Lung (tissue), 12 donors: ENCODE measurements around the gene GLS2. TPM values are rescaled to one million over a fixed set of nuclear protein-coding genes. Genes with fewer than 3 reads are reported as not detected.

ENCODE experiments used
- ATAC-seq: fragments of 200-7000 bp; cut with Tn5 transposase; one replicate; pipeline ENCODE4 v1.9.1; 2020; ENCODE audit warnings: moderate number of reproducible peaks; ENCODE audit not compliant: insufficient read depth, low FRiP score
- DNase-seq, 3 donors: peaks; one replicate each; pipeline ENCODE4 v3.0.0-alpha.2; 2013 to 2017
- H3K27ac ChIP-seq, 2 donors: one replicate each; pipeline ENCODE4 v1.5.1; 2013; ENCODE audit warnings: mild to moderate bottlenecking in 2 of 2, moderate library complexity in 2 of 2, control low read depth in 1 of 2, inconsistent platforms in 1 of 2, low read depth in 1 of 2, low read length in 1 of 2
- H3K27me3 ChIP-seq, 3 donors: one replicate each; pipeline ENCODE4 v1.5.1; 2013; ENCODE audit warnings: low read length in 2 of 3; ENCODE audit not compliant: control insufficient read depth in 3 of 3, insufficient read depth in 3 of 3
- H3K36me3 ChIP-seq, 4 donors: one replicate each; pipeline ENCODE4 v1.5.1; 2013; ENCODE audit warnings: low read length in 4 of 4, mild to moderate bottlenecking in 1 of 4, moderate library complexity in 1 of 4; ENCODE audit not compliant: control insufficient read depth in 4 of 4, insufficient read depth in 4 of 4
- H3K4me1 ChIP-seq, 5 donors: one replicate each; pipeline ENCODE4 v1.5.1; 2013; ENCODE audit warnings: low read length in 5 of 5, mild to moderate bottlenecking in 2 of 5, moderate library complexity in 1 of 5; ENCODE audit not compliant: control insufficient read depth in 5 of 5, insufficient read depth in 5 of 5
- H3K4me3 ChIP-seq: one replicate; pipeline ENCODE4 v1.5.1; 2013; ENCODE audit warnings: mild to moderate bottlenecking, control low read depth, moderate library complexity
- H3K9ac ChIP-seq, 2 donors: one replicate each; pipeline ENCODE4 v1.5.1; 2013; ENCODE audit warnings: low read length in 2 of 2, control low read depth in 1 of 2; ENCODE audit not compliant: insufficient read depth in 1 of 2
- H3K9me3 ChIP-seq, 4 donors: one replicate each; pipeline ENCODE4 v1.5.1; 2013; ENCODE audit warnings: low read length in 3 of 4, mild to moderate bottlenecking in 1 of 4, moderate library complexity in 1 of 4; ENCODE audit not compliant: control insufficient read depth in 4 of 4, insufficient read depth in 3 of 4
- CTCF ChIP-seq: IDR thresholded peaks from 2 replicates; pipeline ENCODE4 v1.5.1; 2012; ENCODE audit warnings: mild to moderate bottlenecking; ENCODE audit errors: control extremely low read depth, extremely low read depth
- WGBS, 2 donors: extraction: QIAGEN DNeasy Blood & Tissue Kit; methylation state at CpG; one replicate each; pipeline ENCODE4 v1.1.7; 2013; 5-methylcytosine and 5-hydroxymethylcytosine counted together
- polyA plus RNA-seq, 2 donors: library from polyadenylated mRNA; stranded (reverse); fragments of 200-250 nt; gene quantifications; one replicate each; pipeline ENCODE4 v1.2.1, GENCODE V29; 2013
- total RNA-seq, 2 donors: library from RNA; depleted of rRNA in 1 of 2; stranded (reverse); fragments of >200 nt in 1 of 2; gene quantifications; one replicate each; pipeline ENCODE4 v1.2.1, GENCODE V29; 2014 to 2021
- donor health status: control.
- donor health status: control.
- donor health status: Bipolar disorder and iron deficiency.
- donor health status: healthy.
- donor health status: DM: yes; HTN: yes; CAD: no.

GLS2 gene
- total and polyA plus RNA-seq, 4 donors, result 1.1 to 4.8 (median 3.6) TPM

- no peak for TF ChIP-seq CTCF
- Histone ChIP-seq H3K9me3 (no peaks in the 10 kb centered on the region), H3K4me1 (peaks cover 0 to 14% (median 5%) of the 10 kb centered on the region in 5 donors), H3K4me3 (no peak overlapping the region), H3K27ac (no peak overlapping the region), H3K27me3 (peaks cover 0 to 24% (median 16%) of the 10 kb centered on the region in 3 donors), H3K36me3 (no peaks in the 10 kb centered on the region), H3K9ac (no peak overlapping the region)
- DNase-seq (no peak), ATAC-seq (no peak)
- 90% methylated on average over 1 of the region's 1 CpG for WGBS, 2 donors
Observed at GRCh38 chr12:56484566-56484965, 3.4 kb downstream of the GLS2 start.

- no peaks in the 10 kb centered on the region for H3K27me3 ChIP-seq
- WGBS, 2 donors, result 95 to 98% methylated on average over 7 of the region's 7 CpGs
- DNase-seq (no peak), ATAC-seq (no peak)
- TF ChIP-seq CTCF, result no peak
- H3K9me3 ChIP-seq, result no peaks in the 10 kb centered on the region
- H3K4me3 ChIP-seq, result no peak overlapping the region
- H3K36me3 ChIP-seq, result no peaks in the 10 kb centered on the region
- H3K4me1 ChIP-seq, result no peaks in the 10 kb centered on the region
- H3K27ac ChIP-seq, result no peak overlapping the region
- H3K9ac ChIP-seq, result no peak overlapping the region
Observed at GRCh38 chr12:56479625-56480024, 8.3 kb downstream of the GLS2 start.

GRCh38 chr12:56477521-56478225 lies 10.3 kb downstream of the GLS2 start:
- TF ChIP-seq CTCF, result no peak

More at GRCh38 chr12:56477521-56478225, 10.3 kb downstream of the GLS2 start:
- Histone ChIP-seq H3K27ac (no peak overlapping the region), H3K4me1 (peaks cover 0 to 5% (median 0%) of the 10 kb centered on the region in 5 donors), H3K36me3 (peaks cover 0 to 1% (median 0%) of the 10 kb centered on the region in 4 donors), H3K27me3 (no peaks in the 10 kb centered on the region), H3K4me3 (no peak overlapping the region), H3K9me3 (no peaks in the 10 kb centered on the region), H3K9ac (no peak overlapping the region)
- no peak for ATAC-seq
- DNase-seq, result no peak
- WGBS, 2 donors, result 88 to 90% methylated on average over 6 of the region's 6 CpGs
